ENCODE results near the gene SLC8A1. TPM values are rescaled to one million over a fixed set of nuclear protein-coding genes. Genes with fewer than 3 reads are reported as not detected.

The SLC8A1 gene
- total RNA-seq, 2 donors from 2014 or later: 590 to 696 TPM

GRCh38 chr2:40193670-40194026, 258.2 kb downstream of the SLC8A1 start:
- DNase-seq (no peak), ATAC-seq (no peak)
- intact Hi-C loops (cut with DNase I): no loop called here

DNA sequence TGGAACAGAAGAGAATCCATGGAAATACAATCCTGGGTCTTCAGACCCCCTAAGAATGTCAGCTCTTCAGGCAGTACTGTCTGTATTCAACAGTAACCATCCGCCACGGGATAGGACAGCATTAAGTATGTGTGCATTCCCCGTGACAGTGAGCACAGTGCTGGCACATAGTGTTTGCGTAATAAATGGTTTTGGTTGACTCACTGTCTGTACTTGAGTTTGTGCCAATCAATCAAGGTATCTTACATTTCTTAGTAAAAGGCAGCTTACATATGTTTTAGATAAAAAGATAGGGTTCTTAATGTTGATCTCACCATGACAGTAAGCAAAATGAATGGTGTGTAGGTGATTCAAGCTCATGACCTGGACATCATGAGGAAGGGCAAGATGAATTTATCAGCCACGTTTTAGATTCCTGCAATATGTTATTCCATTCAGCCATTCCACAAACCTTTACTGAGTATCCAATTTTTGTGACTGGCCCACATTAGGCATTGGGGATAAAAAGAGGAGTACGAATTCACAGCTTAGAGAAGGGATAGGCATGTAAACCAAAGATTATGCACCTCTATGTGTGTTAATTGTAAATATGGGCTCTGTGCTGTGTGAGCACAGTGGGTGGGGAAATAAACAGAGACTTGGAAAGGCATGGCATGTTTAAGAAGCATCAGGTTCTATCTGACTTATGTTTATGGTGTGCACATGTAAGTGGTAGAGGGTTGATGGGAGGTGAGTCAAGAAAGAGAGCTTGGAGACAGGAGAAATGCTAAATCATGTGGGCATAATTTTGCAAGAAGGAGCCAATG, 258.8 kb downstream of the SLC8A1 start:
- DNase-seq: no peak
- ATAC-seq: no peak
- intact Hi-C loops (cut with DNase I): no loop called here

GRCh38 chr2:40190457-40190856, 261.4 kb downstream of the SLC8A1 start:
- intact Hi-C loops (cut with DNase I): no loop called here
- no peak for ATAC-seq
- no peak for DNase-seq

DNA sequence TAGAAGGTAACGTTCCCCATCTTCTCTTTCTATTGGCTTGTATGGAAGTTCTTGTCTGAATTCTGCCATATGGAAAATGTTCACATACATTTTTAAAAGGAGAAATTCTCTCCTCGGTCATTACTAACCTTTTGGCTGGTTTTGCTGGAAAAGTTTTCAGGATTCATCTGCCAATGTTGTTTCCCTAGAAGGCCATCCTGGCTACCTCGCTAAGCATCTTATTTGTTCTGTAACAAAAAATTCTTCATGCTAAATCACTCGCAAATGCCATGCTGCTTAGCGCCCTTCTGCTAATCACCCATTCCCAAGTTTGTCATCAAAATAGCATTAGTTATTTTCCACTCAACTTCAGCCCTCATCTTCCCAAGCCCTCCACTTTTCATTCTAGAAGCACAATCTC, 262.0 kb downstream of the SLC8A1 start:
- ATAC-seq: no peak
- intact Hi-C loops (cut with DNase I): no loop called here
- no peak for DNase-seq

GRCh38 chr2:40187054-40187453, 264.8 kb downstream of the SLC8A1 start:
- intact Hi-C loops (cut with DNase I): no loop called here
- DNase-seq (no peak), ATAC-seq (no peak)

DNA sequence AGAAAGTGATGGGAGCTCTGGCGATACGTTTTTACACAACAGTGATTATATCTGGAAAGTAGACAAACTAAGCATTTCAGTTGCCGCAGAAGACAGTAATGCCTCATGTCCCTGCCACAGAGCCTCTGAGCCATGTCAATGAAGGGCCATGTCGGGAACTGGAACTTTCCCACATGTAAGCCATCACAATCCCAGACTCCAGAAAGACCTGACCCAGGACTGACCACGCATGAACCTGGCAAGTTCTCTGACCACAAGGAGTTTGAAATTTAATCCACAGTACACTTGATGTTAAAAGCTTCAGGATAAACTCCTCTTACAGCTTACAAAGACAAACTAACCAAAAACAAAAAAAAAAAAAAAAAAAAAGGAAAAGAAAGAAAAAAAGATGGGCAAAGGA, 267.3 kb downstream of the SLC8A1 start:
- DNase-seq (no peak), ATAC-seq (no peak)

DNA sequence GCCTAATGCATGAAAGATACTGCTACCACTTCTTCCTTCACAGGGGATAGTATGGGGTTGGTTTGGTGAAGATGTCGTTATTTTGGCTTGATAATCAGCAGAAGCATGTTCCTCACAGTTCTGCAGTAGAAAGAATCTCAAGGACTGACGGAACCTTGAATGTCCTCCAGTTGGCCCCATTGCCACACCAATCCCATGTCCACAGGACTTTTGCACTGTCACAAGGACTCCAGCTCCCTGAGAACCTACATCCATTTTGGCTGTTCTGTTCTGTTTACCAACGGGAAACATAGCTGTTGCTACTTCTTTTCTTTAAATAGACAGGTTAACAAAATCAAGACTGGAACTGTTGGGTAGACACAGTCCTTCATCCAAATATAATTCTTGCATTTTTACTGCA, 270.0 kb downstream of the SLC8A1 start:
- no peak for DNase-seq
- intact Hi-C loops (cut with DNase I): no loop called here
- no peak for ATAC-seq

More for the DNA sequence above, 267.3 kb downstream of the SLC8A1 start:
- intact Hi-C loops (cut with DNase I): no loop called here

DNA sequence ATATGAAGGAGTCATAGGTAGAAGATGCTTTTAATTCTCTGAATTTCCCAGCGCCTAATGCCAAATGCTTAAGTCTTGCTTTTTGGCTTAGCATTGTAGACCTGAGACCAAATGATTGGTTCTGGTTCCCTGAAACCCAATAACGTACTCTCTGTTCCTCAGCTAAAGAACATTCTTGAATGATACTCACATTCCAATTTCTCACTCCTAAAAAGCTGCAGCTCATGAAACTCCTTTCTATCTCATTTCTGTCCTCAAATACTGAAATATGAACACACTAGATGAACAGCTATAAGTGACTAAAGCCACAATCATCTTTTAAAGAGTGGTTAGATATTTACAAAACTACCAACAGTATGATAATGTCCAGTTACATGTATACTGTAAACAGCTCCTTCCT, 272.1 kb downstream of the SLC8A1 start:
- intact Hi-C loops (cut with DNase I): no loop called here
- ATAC-seq: no peak
- DNase-seq: no peak

DNA sequence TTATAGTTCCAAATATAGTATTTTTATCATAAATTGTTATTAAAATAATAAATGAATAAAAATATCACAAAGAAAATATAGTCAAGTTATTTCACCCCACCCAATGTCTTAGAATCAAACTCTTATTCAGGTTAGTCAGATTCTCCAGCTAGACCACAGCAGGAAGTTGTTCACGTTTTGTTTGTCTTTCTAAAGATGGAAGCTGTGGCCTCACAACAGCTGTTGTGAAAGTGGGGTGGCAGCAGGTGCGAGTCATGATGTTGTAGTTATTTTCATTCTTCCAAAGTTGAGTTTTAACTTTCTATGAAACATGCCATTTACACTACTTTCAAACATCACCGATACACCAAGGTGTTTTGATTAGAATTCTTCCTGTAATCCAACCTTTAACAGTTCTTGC, 272.9 kb downstream of the SLC8A1 start:
- no peak for DNase-seq
- no peak for ATAC-seq
- intact Hi-C loops (cut with DNase I): no loop called here

DNA sequence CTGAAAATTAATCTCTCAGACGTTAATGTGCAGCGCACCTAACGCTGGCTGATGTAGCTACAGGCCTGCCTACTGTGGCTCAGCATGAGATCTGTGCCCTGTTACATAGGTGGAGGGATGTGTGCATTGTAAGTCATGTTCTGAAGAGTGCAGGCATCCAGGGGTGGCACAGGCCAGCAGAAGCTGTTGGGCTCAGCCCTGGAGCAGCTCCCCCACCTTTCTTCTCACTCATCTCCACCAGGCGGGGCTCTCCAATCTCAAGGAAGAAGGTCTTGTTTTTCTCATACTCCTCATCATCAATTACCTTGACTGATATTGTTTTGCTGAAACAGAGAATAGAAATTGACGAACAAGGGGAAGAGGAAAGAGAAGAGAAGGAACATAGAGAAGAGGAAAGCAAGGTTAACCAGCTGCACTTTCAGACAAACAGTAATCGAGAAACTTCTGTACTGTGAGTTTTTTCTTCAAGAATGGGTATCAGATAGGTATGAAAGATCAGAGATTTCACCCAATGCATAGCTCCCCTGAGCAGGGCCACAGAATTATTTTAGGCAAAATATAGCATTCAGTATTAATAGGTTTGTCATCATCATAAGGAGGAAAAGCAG, 273.6 kb downstream of the SLC8A1 start:
- DNase-seq: no peak
- no peak for ATAC-seq
- intact Hi-C loops (cut with DNase I): no loop called here

DNA sequence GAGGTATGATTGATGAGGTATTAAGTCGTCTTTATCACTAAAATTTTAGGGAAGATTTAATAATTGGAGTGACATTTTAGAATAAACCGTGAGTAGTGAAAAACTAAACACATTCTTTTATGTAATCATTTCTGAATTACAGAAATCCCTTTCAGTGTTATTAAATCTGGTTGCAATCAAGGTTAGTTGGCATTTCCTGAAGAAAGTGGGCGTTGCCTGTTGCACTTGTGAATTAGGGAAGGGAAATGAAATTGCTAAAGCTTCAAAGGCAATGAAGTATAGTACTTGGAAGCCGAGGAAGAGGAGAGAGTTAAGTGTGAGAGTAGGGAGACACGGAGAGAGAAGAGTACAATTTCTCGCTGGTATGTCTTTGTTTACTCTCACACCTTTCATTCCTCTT, 274.5 kb downstream of the SLC8A1 start:
- ATAC-seq (no peak), DNase-seq (no peak)
- intact Hi-C loops (cut with DNase I): no loop called here

DNA sequence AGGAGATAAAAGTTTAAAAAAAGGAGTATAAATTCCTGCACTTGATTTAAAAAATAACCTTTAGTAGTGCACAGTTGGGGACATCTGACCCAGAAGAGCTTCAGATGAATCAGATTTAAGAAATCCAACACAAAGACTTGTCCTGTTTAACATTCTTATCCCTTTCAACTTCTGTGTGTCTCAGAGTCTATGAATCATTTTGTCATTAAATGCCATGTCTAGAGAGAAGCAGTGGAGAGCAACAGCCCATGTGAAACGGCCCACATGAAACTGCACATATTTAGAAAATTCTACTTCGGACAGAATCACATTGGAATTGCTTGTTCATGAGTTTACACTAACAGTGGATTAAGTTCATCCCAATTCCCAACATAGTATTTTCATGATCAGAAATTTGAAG, 278.6 kb downstream of the SLC8A1 start:
- DNase-seq (no peak), ATAC-seq (no peak)
- intact Hi-C loops (cut with DNase I): no loop called here

DNA sequence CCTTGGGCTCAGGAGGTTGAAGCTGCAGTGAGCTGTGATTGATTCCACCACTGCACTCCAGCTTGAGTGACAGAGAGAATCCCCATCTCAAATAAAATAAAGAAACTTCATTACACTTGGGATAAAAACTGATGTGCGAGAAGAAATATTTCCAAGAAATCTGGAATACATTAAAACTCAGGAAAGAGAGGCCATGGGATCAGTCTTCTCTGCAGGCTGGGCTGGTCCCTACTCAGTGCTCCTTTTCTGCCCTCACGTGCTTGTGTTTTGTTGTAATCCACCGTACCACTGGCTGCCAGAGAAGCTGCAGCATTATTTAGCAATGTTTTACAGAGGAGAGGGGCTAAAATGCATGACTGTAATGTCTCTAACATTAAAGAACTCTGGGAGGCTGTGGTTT, 282.0 kb downstream of the SLC8A1 start:
- ATAC-seq: no peak
- DNase-seq: no peak
- intact Hi-C loops (cut with DNase I): no loop called here

DNA sequence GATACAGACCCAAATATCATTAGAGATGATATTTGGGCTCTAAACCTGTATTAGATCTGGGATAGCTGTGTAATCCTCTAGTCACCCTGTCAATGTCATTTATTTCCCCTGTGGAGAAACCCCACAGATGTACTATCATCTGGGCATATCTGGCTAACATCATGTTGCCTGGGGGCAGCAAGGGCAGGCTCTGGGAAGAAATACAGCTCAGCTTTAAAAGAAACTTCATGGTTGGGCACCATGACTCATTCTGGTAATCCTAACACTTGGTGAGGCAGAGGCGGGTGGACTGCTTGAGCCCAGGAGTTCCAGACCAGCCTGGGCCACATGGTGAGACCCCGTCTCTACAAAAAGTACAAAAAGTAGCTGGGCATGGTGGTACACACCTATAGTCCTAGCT, 282.5 kb downstream of the SLC8A1 start:
- DNase-seq (no peak), ATAC-seq (no peak)
- intact Hi-C loops (cut with DNase I): no loop called here

- intact Hi-C loops (cut with DNase I): no loop called here
- no peak for ATAC-seq
- no peak for DNase-seq
Measured at GRCh38 chr2:40168546-40168945, 283.3 kb downstream of the SLC8A1 start.

GRCh38 chr2:40168032-40168431, 283.9 kb downstream of the SLC8A1 start:
- no peak for ATAC-seq
- intact Hi-C loops (cut with DNase I): no loop called here
- no peak for DNase-seq

- intact Hi-C loops (cut with DNase I): no loop called here
- no peak for ATAC-seq
- no peak for DNase-seq
Measured at GRCh38 chr2:40166006-40166405, 285.9 kb downstream of the SLC8A1 start.

DNA sequence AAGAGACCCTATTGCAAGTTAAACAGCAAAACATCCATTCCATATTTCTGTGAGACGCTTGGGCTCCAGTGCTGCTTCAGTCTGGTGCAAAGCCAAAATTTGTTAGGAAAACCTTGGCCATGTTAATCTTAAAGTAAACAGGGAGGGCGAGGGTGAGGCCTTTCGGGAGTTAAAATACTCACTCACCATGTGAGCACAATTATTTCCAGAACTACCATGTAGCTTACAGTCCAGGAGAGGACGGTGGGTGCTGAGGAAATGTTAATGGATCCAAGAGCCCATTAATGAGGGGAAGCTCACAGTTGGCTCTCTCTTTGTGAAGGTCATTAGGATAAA, 286.4 kb downstream of the SLC8A1 start:
- ATAC-seq (peak; percentile 59 to 79), DNase-seq (peak; percentile 37)
- intact Hi-C loops (cut with DNase I): no loop called here

DNA sequence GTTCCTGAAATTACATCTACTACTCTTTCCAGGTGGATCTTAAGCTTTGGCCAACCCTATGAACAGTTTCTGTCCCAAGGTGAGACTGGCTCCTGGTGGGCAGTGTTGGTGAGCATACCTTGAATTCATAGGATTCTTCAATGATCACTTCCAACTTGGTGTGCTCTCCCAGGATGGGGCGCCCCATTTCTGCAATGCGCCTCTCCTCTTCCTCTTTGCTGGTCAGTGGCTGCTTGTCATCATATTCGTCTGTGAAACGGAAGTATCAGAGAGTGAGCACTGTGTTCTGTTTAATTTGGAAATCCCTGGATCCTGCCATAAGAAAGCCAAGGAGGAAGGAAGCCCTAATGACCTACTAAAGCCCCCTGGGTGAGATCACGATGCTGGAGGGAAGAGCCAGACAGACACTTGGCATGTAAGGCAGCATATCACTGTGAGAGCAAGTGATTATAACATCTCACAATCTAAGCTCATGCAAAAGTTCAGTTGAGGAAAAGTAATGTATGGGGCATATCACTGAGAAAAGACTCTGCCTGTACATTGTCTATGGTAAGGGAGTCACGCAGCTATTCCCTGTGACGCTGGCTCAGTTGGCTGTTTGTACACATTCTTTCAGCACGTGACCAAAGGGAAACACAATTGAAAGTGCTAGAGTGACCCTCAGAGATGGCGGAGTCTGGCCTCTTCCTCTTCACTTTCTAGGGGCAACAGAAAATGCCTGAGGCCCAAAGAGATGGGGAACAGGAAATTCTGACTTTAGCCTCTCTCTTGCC, 287.0 kb downstream of the SLC8A1 start:
- ATAC-seq: peak; percentile 74 to 83
- DNase-seq: peak; percentile 33
- intact Hi-C loops (cut with DNase I): no loop called here

DNA sequence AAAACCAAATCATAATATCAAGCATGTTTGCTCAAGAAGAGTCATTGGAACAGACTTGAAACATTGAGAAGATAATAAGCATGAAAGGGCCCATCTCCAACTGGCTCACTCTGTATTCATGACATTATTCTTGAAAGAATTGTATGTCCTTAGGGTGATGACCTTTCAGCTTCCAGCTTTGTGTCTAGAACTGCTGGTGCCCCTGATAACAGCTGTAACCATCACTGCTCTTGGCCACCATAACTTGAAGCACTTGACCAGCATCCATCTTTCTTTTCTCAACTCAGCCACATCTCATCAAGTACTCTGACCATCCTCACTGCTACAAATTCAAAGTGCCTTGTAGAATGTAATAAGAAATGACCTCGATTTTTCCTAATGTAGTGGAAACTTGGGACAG, 289.9 kb downstream of the SLC8A1 start:
- intact Hi-C loops (cut with DNase I): no loop called here
- no peak for DNase-seq
- no peak for ATAC-seq

DNA sequence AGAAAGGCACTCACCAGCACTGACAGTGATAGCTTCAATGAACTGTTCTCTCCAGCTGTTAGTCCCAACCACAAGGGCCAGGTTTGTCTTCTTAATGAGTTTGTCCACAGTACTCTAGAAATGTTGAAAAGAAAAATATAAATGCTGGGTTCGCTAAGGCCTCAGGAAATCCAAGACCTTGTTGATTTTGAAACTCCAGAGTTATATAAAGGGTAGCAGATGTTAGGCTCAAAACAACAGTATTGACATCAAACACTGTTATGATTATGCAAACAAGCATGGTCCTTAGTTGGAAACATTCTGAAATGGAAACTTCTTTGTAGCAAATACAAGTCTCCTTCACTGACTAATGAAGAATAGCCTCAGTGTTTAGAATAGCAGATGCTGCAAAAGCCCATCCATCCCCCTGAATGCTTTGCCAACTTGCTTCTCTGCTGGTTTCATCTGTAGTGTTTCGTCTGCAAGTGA, 291.1 kb downstream of the SLC8A1 start:
- intact Hi-C loops (cut with DNase I): no loop called here
- ATAC-seq (no peak), DNase-seq (no peak)

All from left cardiac atrium (tissue), 4 donors.